EH (cell line): ENCODE data around the gene CENPE.
"Not testable (repeated sequence)": the region's sequence is repeated elsewhere in the genome, so short reads cannot be mapped to it uniquely, and the experiment has no call there.

Experiments used
- DNase-seq: peaks from one replicate; pipeline ENCODE4 v3.0.0-alpha.2; 2015; ENCODE audit warnings: low read depth

The CENPE gene, protein sequence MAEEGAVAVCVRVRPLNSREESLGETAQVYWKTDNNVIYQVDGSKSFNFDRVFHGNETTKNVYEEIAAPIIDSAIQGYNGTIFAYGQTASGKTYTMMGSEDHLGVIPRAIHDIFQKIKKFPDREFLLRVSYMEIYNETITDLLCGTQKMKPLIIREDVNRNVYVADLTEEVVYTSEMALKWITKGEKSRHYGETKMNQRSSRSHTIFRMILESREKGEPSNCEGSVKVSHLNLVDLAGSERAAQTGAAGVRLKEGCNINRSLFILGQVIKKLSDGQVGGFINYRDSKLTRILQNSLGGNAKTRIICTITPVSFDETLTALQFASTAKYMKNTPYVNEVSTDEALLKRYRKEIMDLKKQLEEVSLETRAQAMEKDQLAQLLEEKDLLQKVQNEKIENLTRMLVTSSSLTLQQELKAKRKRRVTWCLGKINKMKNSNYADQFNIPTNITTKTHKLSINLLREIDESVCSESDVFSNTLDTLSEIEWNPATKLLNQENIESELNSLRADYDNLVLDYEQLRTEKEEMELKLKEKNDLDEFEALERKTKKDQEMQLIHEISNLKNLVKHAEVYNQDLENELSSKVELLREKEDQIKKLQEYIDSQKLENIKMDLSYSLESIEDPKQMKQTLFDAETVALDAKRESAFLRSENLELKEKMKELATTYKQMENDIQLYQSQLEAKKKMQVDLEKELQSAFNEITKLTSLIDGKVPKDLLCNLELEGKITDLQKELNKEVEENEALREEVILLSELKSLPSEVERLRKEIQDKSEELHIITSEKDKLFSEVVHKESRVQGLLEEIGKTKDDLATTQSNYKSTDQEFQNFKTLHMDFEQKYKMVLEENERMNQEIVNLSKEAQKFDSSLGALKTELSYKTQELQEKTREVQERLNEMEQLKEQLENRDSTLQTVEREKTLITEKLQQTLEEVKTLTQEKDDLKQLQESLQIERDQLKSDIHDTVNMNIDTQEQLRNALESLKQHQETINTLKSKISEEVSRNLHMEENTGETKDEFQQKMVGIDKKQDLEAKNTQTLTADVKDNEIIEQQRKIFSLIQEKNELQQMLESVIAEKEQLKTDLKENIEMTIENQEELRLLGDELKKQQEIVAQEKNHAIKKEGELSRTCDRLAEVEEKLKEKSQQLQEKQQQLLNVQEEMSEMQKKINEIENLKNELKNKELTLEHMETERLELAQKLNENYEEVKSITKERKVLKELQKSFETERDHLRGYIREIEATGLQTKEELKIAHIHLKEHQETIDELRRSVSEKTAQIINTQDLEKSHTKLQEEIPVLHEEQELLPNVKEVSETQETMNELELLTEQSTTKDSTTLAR (N-terminal part only)

DNA sequence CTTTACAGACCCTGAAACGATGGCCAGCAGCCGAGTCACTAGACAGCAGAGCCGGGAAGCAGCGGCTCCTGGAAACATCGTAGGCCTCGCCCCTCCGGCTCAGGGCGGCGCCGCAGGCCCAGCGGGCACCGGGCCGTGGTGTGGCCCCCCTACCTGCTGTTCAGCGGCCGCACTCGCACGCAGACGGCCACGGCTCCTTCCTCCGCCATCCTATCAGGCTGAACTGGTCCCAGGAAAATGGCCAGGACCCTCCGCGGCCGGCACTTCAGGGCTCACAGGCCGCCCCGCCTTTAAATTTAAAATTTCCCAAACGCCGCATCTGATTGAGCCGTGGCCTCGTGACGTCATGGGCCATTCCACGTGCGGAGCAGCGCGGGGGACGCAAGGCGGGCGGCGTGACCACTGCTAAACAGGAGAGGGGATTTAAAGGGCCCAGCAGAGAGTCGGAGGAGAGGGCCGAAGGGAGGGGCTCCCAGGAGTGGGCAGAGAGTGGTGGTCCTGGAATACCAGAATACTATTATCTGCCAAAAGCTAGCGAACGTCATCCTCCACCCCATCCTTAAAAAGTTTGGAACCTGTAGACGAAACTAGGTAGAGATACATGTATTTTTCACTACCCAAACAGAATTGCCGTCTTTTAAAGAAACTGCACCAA lies at the start of gene CENPE:
Gene CENPE, minus strand, starts transcription at position 233 of the 655 bp plus-strand sequence. Its CDS starts 24 bp downstream, at position 209.
- peak; percentile 84 for DNase-seq

- no peak for DNase-seq
Observed at GRCh38 chr4:103244251-103244650, 46.1 kb upstream of the CENPE start.

DNA sequence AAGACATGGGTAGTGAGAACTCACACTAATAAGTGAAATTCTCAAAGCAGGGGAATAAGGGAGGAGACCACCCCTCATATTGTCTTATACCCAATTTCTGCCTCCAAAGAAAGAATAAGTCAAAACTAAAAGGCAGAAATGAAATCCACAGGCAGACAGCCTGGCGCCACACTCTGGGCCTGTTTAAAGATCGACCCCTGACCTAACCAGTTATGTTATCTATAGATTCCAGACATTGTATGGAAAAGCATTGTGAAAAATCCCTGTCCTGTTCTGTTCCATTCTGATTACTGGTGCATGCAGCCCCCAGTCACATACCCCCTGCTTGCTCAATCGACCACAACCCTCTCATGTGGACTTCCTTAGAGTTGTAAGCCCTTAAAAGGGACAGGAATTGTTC lies 32.8 kb upstream of the CENPE start:
- DNase-seq: not testable (repeated sequence)

DNA sequence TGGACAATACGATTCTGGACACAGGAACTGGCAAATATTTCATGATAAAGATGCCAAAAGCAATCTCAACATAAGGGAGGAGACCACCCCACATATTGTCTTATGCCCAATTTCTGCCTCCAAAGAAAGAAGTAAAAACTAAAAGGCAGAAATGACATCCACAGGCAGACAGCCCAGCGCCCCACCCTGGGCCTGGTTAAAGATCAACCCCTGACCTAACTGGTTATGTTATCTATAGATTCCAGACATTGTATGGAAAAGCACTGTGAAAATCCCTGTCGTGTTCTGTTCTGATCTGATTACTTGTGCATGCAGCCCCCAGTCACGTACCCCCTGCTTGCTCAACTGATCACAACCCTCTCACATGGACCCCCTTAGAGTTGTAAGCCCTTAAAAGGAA lies 25.4 kb upstream of the CENPE start:
- not testable (repeated sequence) for DNase-seq

- no peak for DNase-seq
Observed at GRCh38 chr4:103207673-103208072, 9.5 kb upstream of the CENPE start.

GRCh38 chr4:103204111-103204510 lies 6.0 kb upstream of the CENPE start:
- DNase-seq: peak; percentile 3

- DNase-seq: no peak
Observed at GRCh38 chr4:103201724-103202123, 3.6 kb upstream of the CENPE start.

GRCh38 chr4:103201253-103201652 lies 3.1 kb upstream of the CENPE start:
- DNase-seq: no peak

DNA sequence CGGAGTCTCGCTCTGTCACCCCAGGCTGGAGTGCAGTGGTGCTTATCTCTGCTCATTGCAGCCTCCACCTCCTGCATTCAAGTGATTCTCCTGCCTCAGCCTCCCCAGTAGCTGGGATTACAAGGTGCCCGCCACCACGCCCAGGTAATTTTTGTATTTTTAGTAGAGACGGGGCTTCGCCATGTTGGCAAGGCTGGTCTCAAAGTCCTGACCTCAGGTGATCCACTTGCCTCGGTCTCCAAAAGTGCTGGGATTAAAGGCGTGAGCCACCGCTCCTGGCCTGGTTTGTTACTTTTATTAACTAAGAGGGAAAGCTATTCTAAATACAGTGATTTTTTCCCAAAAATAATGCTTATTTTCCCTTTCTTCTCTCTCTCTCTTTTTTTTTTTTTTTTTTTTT lies 866 bp upstream of the CENPE start:
- no peak for DNase-seq

- no peak for DNase-seq
Observed at GRCh38 chr4:103197765-103198110, 405 bp downstream of the CENPE start.

DNA sequence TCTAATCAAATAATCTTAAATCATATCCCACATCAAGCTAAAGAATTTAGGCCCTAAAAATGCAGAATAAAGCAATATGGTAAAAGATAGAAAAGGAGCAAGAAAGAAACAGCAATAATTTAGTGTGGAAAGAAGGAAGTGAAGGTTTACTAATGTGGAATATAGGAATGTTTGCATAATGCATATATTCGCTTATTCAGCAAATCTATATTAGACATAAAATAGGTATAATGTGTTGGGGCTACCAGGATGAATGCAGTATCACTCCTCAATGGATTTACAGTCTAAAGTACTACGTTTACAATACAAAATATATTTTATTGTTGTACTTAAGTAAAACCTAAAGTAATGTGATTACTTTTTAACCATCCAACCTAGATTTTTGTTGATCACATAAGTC lies 4.7 kb downstream of the CENPE start:
- no peak for DNase-seq

- DNase-seq: no peak
Observed at GRCh38 chr4:103171006-103171405, 27.1 kb downstream of the CENPE start.

- not testable (repeated sequence) for DNase-seq
Observed at GRCh38 chr4:103169750-103170149, 28.4 kb downstream of the CENPE start.

- DNase-seq: no peak
Observed at GRCh38 chr4:103168993-103169392, 29.1 kb downstream of the CENPE start.

- no peak for DNase-seq
Observed at GRCh38 chr4:103162176-103162575, 36.0 kb downstream of the CENPE start.

- DNase-seq: no peak
Observed at GRCh38 chr4:103158760-103159159, 39.4 kb downstream of the CENPE start.

GRCh38 chr4:103156106-103156505 lies 42.0 kb downstream of the CENPE start:
- DNase-seq: no peak

GRCh38 chr4:103152381-103152780 lies 45.8 kb downstream of the CENPE start:
- DNase-seq: no peak

GRCh38 chr4:103150677-103151076 lies 47.5 kb downstream of the CENPE start:
- DNase-seq: peak; percentile 73

GRCh38 chr4:103144926-103145325 lies 53.2 kb downstream of the CENPE start:
- no peak for DNase-seq

- DNase-seq: peak; percentile 33
Observed at GRCh38 chr4:103137446-103137827, 60.7 kb downstream of the CENPE start.
